ENCODE data around the gene DDAH1.

DNA sequence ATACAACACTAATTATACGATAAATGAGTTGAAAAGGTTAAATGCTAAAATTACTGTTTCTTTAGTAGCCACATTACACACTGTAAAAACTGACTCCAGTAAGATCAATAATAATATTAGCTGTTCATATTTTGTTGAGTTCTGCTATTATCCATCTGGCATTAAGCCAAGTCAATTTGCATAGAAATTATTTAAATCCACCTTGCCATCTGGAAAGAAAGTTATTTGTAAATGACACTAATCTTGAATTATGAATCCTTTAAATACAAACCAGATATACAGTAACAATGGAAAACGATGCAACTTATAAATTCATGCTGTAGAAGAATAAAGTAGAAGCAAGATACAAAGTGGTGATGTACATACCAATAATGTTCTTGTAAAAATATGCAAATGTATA lies 107.1 kb downstream of the DDAH1 start:
- TF ChIP-seq, protein P1, sequence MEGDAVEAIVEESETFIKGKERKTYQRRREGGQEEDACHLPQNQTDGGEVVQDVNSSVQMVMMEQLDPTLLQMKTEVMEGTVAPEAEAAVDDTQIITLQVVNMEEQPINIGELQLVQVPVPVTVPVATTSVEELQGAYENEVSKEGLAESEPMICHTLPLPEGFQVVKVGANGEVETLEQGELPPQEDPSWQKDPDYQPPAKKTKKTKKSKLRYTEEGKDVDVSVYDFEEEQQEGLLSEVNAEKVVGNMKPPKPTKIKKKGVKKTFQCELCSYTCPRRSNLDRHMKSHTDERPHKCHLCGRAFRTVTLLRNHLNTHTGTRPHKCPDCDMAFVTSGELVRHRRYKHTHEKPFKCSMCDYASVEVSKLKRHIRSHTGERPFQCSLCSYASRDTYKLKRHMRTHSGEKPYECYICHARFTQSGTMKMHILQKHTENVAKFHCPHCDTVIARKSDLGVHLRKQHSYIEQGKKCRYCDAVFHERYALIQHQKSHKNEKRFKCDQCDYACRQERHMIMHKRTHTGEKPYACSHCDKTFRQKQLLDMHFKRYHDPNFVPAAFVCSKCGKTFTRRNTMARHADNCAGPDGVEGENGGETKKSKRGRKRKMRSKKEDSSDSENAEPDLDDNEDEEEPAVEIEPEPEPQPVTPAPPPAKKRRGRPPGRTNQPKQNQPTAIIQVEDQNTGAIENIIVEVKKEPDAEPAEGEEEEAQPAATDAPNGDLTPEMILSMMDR (IDR thresholded peaks at IDR 0.05), result no peak
- no peak for TF ChIP-seq POLR2A (IDR thresholded peaks at IDR 0.05)

Data from breast epithelium (tissue), 3 donors.